Natural killer cell (primary cell): ENCODE data around the gene ME1. TPM values are rescaled to one million over a fixed set of nuclear protein-coding genes. Genes with fewer than 3 reads are reported as not detected.

Experiments used
- ATAC-seq, 3 donors: fragments of 150-1000 bp in 2 of 3; fragments of 200-7000 bp in 1 of 3; cut with Tn5 transposase; 1 replicate in 1 of 3; 2 replicates in 2 of 3; pipeline ENCODE4 v1.10.0; 2021; ENCODE audit warnings: mild to moderate bottlenecking in 2 of 3, moderate library complexity in 2 of 3
- DNase-seq, 2 donors: peaks; one replicate each; pipeline versions ENCODE4 v3.0.0 to v3.0.0-alpha.2; 2013 to 2021; ENCODE audit warnings: mixed read lengths in 1 of 2
- H3K27ac ChIP-seq: one replicate; pipeline ENCODE4 v1.5.1; 2013; ENCODE audit warnings: mild to moderate bottlenecking, low read length
- H3K27me3 ChIP-seq: one replicate; pipeline ENCODE4 v1.6.1; 2013; ENCODE audit warnings: low read length; ENCODE audit not compliant: control insufficient read depth, insufficient read depth
- H3K36me3 ChIP-seq: one replicate; pipeline ENCODE4 v1.6.1; 2013; ENCODE audit warnings: low read length; ENCODE audit not compliant: control insufficient read depth, insufficient read depth
- H3K4me1 ChIP-seq: one replicate; pipeline ENCODE4 v1.6.1; 2013; ENCODE audit warnings: low read length; ENCODE audit not compliant: control insufficient read depth, insufficient read depth
- H3K4me3 ChIP-seq: one replicate; pipeline ENCODE4 v1.5.1; 2013; ENCODE audit warnings: low read length
- H3K9me3 ChIP-seq: one replicate; pipeline ENCODE4 v1.6.1; 2013; ENCODE audit warnings: low read length; ENCODE audit not compliant: control insufficient read depth, insufficient read depth
- H3K27ac Mint-ChIP-seq, 2 donors: one replicate each; pipeline ENCODE4 v1.8.0; 2022; ENCODE audit warnings: mild to moderate bottlenecking in 2 of 2, mixed read lengths in 2 of 2, moderate library complexity in 1 of 2
- H3K27me3 Mint-ChIP-seq, 2 donors: one replicate each; pipeline ENCODE4 v1.8.0; 2022; ENCODE audit warnings: low read depth in 2 of 2, mixed read lengths in 2 of 2
- H3K36me3 Mint-ChIP-seq: one replicate; pipeline ENCODE4 v1.8.0; 2022; ENCODE audit warnings: mixed read lengths
- H3K4me1 Mint-ChIP-seq, 2 donors: one replicate each; pipeline ENCODE4 v1.8.0; 2022; ENCODE audit warnings: mixed read lengths in 2 of 2
- H3K4me3 Mint-ChIP-seq: one replicate; pipeline ENCODE4 v1.8.0; 2022; ENCODE audit warnings: mild to moderate bottlenecking, moderate library complexity, mixed read lengths
- H3K9me3 Mint-ChIP-seq, 2 donors: one replicate each; pipeline ENCODE4 v1.8.0; 2022; ENCODE audit warnings: mixed read lengths in 2 of 2
- WGBS: methylation state at CpG from one replicate; pipeline ENCODE4 v1.1.7; 2013; ENCODE audit warnings: missing lambda C conversion rate; ENCODE audit not compliant: insufficient coverage; 5-methylcytosine and 5-hydroxymethylcytosine counted together
- intact Hi-C: fragments of 100-400 bp; cut with micrococcal nuclease; formaldehyde crosslinking; loops from one replicate; pipeline ENCODE4 v1.14.2; 2022
- total RNA-seq, 4 donors: library from RNA; stranded (reverse); fragments of 120-200 nt in 1 of 4; gene quantifications; one replicate each; pipeline versions ENCODE4 v1.2.3 to v1.2.4, GENCODE V29; 2013 to 2022
- TF ChIP-seq, protein P1 (sequence below): fragments of 200-600 bp; IDR thresholded peaks from one replicate; pipeline ENCODE4 v1.8.0; 2022; ENCODE audit warnings: antibody characterized with exemption

Gene ME1
- total RNA-seq, 3 donors from 2014 or later (not counting 1 experiment from before 2014, with no cell fraction given): 0.14 to 0.32 TPM; not detected in 1

- TF ChIP-seq, protein P1, sequence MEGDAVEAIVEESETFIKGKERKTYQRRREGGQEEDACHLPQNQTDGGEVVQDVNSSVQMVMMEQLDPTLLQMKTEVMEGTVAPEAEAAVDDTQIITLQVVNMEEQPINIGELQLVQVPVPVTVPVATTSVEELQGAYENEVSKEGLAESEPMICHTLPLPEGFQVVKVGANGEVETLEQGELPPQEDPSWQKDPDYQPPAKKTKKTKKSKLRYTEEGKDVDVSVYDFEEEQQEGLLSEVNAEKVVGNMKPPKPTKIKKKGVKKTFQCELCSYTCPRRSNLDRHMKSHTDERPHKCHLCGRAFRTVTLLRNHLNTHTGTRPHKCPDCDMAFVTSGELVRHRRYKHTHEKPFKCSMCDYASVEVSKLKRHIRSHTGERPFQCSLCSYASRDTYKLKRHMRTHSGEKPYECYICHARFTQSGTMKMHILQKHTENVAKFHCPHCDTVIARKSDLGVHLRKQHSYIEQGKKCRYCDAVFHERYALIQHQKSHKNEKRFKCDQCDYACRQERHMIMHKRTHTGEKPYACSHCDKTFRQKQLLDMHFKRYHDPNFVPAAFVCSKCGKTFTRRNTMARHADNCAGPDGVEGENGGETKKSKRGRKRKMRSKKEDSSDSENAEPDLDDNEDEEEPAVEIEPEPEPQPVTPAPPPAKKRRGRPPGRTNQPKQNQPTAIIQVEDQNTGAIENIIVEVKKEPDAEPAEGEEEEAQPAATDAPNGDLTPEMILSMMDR: no peak
- no peaks in the 10 kb centered on the region for H3K4me1 ChIP-seq
- no peaks in the 10 kb centered on the region for H3K36me3 ChIP-seq
- peak in 1 of 2 donors; percentile 2 for DNase-seq
- no peaks in the 10 kb centered on the region for H3K9me3 ChIP-seq
- no peaks in the 10 kb centered on the region for H3K27me3 ChIP-seq
- Mint-ChIP-seq H3K9me3 (no peaks in the 10 kb centered on the region), H3K27ac (no peak overlapping the region), H3K36me3 (no peaks in the 10 kb centered on the region), H3K4me3 (no peak overlapping the region), H3K4me1 (peaks cover 8 to 14% of the 10 kb centered on the region in 2 donors), H3K27me3 (peaks cover 3 to 12% of the 10 kb centered on the region in 2 donors)
- no peak overlapping the region for H3K4me3 ChIP-seq
- intact Hi-C loops: no loop called here
- ATAC-seq: peak in 1 of 3 donors; percentile 46
- no peak overlapping the region for H3K27ac ChIP-seq
- 90% methylated on average over 2 of the region's 2 CpGs for WGBS
These were observed 41.2 kb downstream of the ME1 start for GRCh38 chr6:83389606-83390005.

GRCh38 chr6:83385473-83385872 is 45.4 kb downstream of the ME1 start:
- Histone ChIP-seq H3K9me3 (no peaks in the 10 kb centered on the region), H3K27ac (no peak overlapping the region), H3K36me3 (no peaks in the 10 kb centered on the region), H3K4me1 (no peaks in the 10 kb centered on the region), H3K4me3 (no peak overlapping the region), H3K27me3 (no peaks in the 10 kb centered on the region)
- Mint-ChIP-seq H3K4me1 (peaks cover 12 to 20% of the 10 kb centered on the region in 2 donors), H3K27ac (no peak overlapping the region), H3K9me3 (no peaks in the 10 kb centered on the region), H3K27me3 (no peaks in the 10 kb centered on the region), H3K36me3 (no peaks in the 10 kb centered on the region), H3K4me3 (no peak overlapping the region)
- TF ChIP-seq, protein P1: no peak
- no peak for DNase-seq
- no peak for ATAC-seq
- WGBS: no CpG with 5 or more reads among the region's 3 CpGs
- intact Hi-C loops: no loop called here

DNA sequence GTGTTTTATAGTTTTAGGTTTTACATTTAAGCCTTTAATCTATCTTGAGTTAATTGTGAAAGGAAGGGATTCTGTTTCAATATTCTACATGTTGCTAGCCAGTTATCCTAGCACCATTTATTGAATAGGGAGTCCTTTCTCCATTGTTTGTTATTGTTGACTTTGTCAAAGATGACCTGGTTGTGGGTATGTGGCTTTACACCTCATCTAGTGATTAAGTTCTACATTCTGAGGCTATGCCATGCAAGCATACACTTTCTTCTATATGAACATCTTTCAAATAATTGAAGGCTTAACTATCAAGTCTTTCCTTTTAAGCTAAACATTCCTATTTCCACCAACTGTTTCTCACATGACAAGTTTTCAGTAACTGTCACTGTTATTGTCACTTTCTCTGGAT is 46.1 kb downstream of the ME1 start:
- peaks cover 10 to 16% of the 10 kb centered on the region in 2 donors for H3K4me1 Mint-ChIP-seq
- H3K4me3 Mint-ChIP-seq: no peak overlapping the region
- intact Hi-C loops: no loop called here

DNA sequence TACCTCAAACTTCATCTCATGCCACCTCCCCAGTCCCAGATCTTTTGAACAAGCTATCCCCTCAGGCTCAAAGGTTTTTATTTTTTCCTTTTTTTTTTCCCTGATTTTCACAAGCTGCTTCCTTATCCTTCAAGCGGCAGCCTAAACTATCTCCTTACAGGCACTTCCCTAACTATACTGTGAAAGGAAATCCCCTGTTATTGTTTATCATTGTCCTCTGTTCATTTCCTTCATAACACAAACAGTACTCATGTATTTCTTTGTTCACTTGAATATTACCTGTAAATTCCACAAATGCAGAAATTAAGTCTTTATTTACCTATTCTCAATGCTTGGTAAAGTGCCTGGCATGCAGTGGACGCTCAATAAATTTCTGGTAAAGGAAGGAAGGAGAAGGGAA is 48.9 kb downstream of the ME1 start:
- Histone ChIP-seq H3K4me1 (no peaks in the 10 kb centered on the region), H3K27me3 (no peaks in the 10 kb centered on the region), H3K9me3 (no peaks in the 10 kb centered on the region), H3K27ac (no peak overlapping the region), H3K4me3 (no peak overlapping the region), H3K36me3 (no peaks in the 10 kb centered on the region)
- DNase-seq (no peak), ATAC-seq (no peak)
- intact Hi-C loops: no loop called here
- H3K9me3 Mint-ChIP-seq: no peaks in the 10 kb centered on the region
- H3K27me3 Mint-ChIP-seq: no peaks in the 10 kb centered on the region
- no peaks in the 10 kb centered on the region for H3K36me3 Mint-ChIP-seq
- H3K4me1 Mint-ChIP-seq: peaks cover 8 to 10% of the 10 kb centered on the region in 2 donors
- TF ChIP-seq, protein P1: no peak
- no peak overlapping the region for H3K27ac Mint-ChIP-seq
- 85% methylated on average over 2 of the region's 2 CpGs for WGBS
- H3K4me3 Mint-ChIP-seq: no peak overlapping the region

More for the DNA sequence above, 46.1 kb downstream of the ME1 start:
- no peaks in the 10 kb centered on the region for H3K9me3 ChIP-seq
- H3K4me3 ChIP-seq: no peak overlapping the region
- TF ChIP-seq, protein P1: no peak
- no peak overlapping the region for H3K27ac Mint-ChIP-seq
- H3K4me1 ChIP-seq: no peaks in the 10 kb centered on the region
- H3K36me3 Mint-ChIP-seq: no peaks in the 10 kb centered on the region
- H3K27ac ChIP-seq: no peak overlapping the region
- ATAC-seq: no peak
- H3K27me3 ChIP-seq: no peaks in the 10 kb centered on the region
- no peaks in the 10 kb centered on the region for H3K9me3 Mint-ChIP-seq
- DNase-seq: no peak
- no peaks in the 10 kb centered on the region for H3K36me3 ChIP-seq
- no peaks in the 10 kb centered on the region for H3K27me3 Mint-ChIP-seq
